ENCODE results near the gene LZTFL1.
A peak's percentile ranks its signal among the peaks of the same experiment; 100 is the strongest.

The LZTFL1 gene, protein sequence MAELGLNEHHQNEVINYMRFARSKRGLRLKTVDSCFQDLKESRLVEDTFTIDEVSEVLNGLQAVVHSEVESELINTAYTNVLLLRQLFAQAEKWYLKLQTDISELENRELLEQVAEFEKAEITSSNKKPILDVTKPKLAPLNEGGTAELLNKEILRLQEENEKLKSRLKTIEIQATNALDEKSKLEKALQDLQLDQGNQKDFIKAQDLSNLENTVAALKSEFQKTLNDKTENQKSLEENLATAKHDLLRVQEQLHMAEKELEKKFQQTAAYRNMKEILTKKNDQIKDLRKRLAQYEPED

GRCh38 chr3:45841757-45842491, at the start of gene LZTFL1:
Gene LZTFL1 (minus strand): TSS chr3:45842119. CDS start chr3:45841991, 128 bp downstream.
- Mint-ChIP-seq H3K36me3 (ENCODE audit: low read depth) (peaks cover under 1% of the 10 kb centered on the region), H3K4me1 (ENCODE audit: low read depth) (peaks cover 14% of the 10 kb centered on the region), H3K4me3 (peak within 1 kb of the TSS; percentile 88), H3K27me3 (peaks cover 4% of the 10 kb centered on the region), H3K27ac (peak within 1 kb of the TSS; percentile 74), H3K9me3 (no peaks in the 10 kb centered on the region)

DNA sequence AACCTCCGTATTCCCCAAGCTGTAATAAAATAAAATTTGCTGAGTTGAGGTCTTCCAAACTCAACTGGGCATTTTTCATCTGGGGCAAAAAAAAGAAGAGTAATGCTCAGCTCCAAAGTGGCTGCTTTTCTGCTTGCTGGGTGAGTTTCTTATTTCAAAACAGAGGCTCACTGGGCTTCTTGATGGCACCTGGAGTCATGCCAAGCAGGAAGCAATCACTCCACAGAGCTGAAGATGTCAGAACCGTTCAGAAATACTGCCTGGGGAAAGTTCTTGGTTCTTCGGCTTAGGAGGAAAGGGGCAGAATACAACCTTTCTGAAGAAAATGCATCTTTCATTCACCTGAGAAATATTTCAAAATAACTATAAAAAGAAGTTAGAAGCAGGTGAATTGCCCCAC, 48.5 kb upstream of the LZTFL1 start:
- Mint-ChIP-seq H3K27me3 (peaks cover 49% of the 10 kb centered on the region), H3K27ac (no peak overlapping the region), H3K4me3 (no peak overlapping the region), H3K9me3 (no peaks in the 10 kb centered on the region), H3K4me1 (ENCODE audit: low read depth) (peaks cover 50% of the 10 kb centered on the region), H3K36me3 (ENCODE audit: low read depth) (no peaks in the 10 kb centered on the region)

- no peak overlapping the region for H3K4me3 Mint-ChIP-seq
- peaks cover 56% of the 10 kb centered on the region for H3K4me1 Mint-ChIP-seq (ENCODE audit: low read depth)
- H3K27ac Mint-ChIP-seq, result no peak overlapping the region
- H3K27me3 Mint-ChIP-seq, result peaks cover 52% of the 10 kb centered on the region
- no peaks in the 10 kb centered on the region for H3K36me3 Mint-ChIP-seq (ENCODE audit: low read depth)
- no peaks in the 10 kb centered on the region for H3K9me3 Mint-ChIP-seq
Observed at GRCh38 chr3:45889337-45889736, 47.4 kb upstream of the LZTFL1 start.

DNA sequence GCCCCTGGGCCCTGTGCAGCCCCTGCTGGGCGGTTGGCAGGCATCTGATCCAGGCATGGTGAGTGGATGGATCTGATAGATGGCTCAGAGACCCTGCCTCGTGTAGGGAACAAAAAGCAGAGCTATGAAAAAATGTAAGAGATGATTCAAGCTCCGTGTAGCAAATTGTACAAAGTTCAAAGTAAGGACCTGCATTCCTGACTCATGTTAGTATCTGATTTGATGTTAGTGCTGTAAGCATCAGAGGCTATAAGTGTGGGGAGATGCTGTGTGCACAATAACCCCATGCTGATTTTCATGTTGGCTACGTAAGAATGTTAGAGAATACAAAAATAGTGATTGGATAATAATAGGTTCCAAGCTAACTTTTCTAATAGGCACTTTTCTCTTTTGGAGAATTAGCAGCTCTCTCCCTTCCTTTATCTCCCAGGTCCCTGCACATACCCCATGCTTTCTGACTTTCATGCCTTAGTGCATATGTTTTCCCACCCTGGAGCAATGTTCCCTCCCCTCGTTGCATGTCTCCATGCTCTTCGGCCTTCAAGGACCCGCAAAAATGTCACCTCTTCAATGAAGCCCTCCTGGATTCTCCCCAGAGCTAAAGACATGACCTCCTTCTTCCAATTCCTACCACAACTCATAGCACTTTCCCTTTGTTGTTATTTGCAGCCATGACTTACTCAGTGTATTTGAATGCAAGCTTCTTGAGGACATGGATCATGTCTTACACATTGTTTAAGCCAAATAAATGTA, 46.0 kb upstream of the LZTFL1 start:
- Mint-ChIP-seq H3K4me1 (ENCODE audit: low read depth) (peaks cover 42% of the 10 kb centered on the region), H3K36me3 (ENCODE audit: low read depth) (no peaks in the 10 kb centered on the region), H3K9me3 (no peaks in the 10 kb centered on the region), H3K27ac (no peak overlapping the region), H3K27me3 (peaks cover 54% of the 10 kb centered on the region), H3K4me3 (no peak overlapping the region)

DNA sequence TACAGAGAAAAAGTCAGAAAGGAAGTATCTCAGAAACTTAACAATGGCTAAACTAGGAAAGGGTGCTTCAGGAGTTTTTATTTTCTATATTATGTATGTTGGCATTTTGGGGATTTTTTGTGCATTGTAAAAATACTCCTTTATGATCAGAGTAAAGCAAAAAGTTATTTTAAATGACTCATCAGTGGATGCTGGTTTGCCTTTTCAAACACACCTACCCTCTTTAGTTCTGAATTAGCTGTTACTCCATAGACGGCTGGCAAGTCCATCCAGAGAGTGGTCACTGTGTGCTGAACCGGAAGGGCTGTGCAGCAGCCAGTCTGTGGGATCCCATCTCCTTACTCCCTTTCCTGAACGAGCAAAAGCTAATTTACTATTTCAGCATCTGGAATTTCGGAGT, 45.4 kb upstream of the LZTFL1 start:
- H3K27ac Mint-ChIP-seq, result no peak overlapping the region
- peaks cover 36% of the 10 kb centered on the region for H3K4me1 Mint-ChIP-seq (ENCODE audit: low read depth)
- no peaks in the 10 kb centered on the region for H3K36me3 Mint-ChIP-seq (ENCODE audit: low read depth)
- no peaks in the 10 kb centered on the region for H3K9me3 Mint-ChIP-seq
- no peak overlapping the region for H3K4me3 Mint-ChIP-seq
- peaks cover 53% of the 10 kb centered on the region for H3K27me3 Mint-ChIP-seq

GRCh38 chr3:45885979-45886705, 44.2 kb upstream of the LZTFL1 start, which contains the start of gene CCR9:
Gene CCR9 (plus strand): TSS chr3:45886543. CDS start chr3:45894934, 8,391 bp downstream.
- Mint-ChIP-seq H3K9me3 (no peaks in the 10 kb centered on the region), H3K4me1 (ENCODE audit: low read depth) (peaks cover 44% of the 10 kb centered on the region), H3K27me3 (peaks cover 47% of the 10 kb centered on the region), H3K4me3 (no peak within 1 kb of the TSS), H3K36me3 (ENCODE audit: low read depth) (no peaks in the 10 kb centered on the region), H3K27ac (no peak within 1 kb of the TSS)

GRCh38 chr3:45884368-45885201, 42.7 kb upstream of the LZTFL1 start:
- no peak overlapping the region for H3K27ac Mint-ChIP-seq
- H3K27me3 Mint-ChIP-seq, result peaks cover 40% of the 10 kb centered on the region
- peaks cover 42% of the 10 kb centered on the region for H3K4me1 Mint-ChIP-seq (ENCODE audit: low read depth)
- no peak overlapping the region for H3K4me3 Mint-ChIP-seq
- H3K36me3 Mint-ChIP-seq (ENCODE audit: low read depth), result no peaks in the 10 kb centered on the region
- H3K9me3 Mint-ChIP-seq, result no peaks in the 10 kb centered on the region

GRCh38 chr3:45881078-45882022, 39.4 kb upstream of the LZTFL1 start:
- H3K36me3 Mint-ChIP-seq (ENCODE audit: low read depth), result no peaks in the 10 kb centered on the region
- peak overlapping the region; percentile 37 for H3K27ac Mint-ChIP-seq
- peaks cover 34% of the 10 kb centered on the region for H3K4me1 Mint-ChIP-seq (ENCODE audit: low read depth)

GRCh38 chr3:45880725-45881077, 38.8 kb upstream of the LZTFL1 start:
- Mint-ChIP-seq H3K4me3 (no peak overlapping the region), H3K4me1 (ENCODE audit: low read depth) (peaks cover 30% of the 10 kb centered on the region), H3K9me3 (no peaks in the 10 kb centered on the region), H3K27me3 (peaks cover 47% of the 10 kb centered on the region), H3K36me3 (ENCODE audit: low read depth) (no peaks in the 10 kb centered on the region), H3K27ac (no peak overlapping the region)

More at GRCh38 chr3:45881078-45882022, 39.4 kb upstream of the LZTFL1 start:
- Mint-ChIP-seq H3K9me3 (no peaks in the 10 kb centered on the region), H3K4me3 (peak overlapping the region; percentile 11), H3K27me3 (peaks cover 48% of the 10 kb centered on the region)

DNA sequence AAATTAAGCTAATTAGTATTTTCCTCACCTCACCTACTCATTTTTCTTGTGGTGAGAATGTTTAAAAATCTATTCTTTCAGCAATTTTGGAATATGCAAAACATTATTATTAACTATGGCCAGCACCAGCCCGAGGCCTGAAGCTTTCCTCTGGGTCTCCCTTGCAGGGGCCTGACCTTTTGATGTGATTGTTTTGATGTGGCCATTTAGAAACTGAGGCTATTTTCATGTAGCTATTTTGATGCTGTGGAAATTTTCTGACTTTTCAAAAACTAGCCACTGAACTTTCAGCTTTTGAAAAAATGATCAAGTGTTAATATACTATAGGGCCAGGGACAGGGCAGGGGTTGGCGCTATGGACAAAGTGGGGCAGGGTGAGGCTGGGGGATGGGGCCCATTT, 36.2 kb upstream of the LZTFL1 start:
- peaks cover 6% of the 10 kb centered on the region for H3K9me3 Mint-ChIP-seq
- H3K36me3 Mint-ChIP-seq (ENCODE audit: low read depth), result no peaks in the 10 kb centered on the region
- H3K4me1 Mint-ChIP-seq (ENCODE audit: low read depth), result peaks cover 23% of the 10 kb centered on the region
- no peak overlapping the region for H3K27ac Mint-ChIP-seq
- peaks cover 47% of the 10 kb centered on the region for H3K27me3 Mint-ChIP-seq
- H3K4me3 Mint-ChIP-seq, result no peak overlapping the region

DNA sequence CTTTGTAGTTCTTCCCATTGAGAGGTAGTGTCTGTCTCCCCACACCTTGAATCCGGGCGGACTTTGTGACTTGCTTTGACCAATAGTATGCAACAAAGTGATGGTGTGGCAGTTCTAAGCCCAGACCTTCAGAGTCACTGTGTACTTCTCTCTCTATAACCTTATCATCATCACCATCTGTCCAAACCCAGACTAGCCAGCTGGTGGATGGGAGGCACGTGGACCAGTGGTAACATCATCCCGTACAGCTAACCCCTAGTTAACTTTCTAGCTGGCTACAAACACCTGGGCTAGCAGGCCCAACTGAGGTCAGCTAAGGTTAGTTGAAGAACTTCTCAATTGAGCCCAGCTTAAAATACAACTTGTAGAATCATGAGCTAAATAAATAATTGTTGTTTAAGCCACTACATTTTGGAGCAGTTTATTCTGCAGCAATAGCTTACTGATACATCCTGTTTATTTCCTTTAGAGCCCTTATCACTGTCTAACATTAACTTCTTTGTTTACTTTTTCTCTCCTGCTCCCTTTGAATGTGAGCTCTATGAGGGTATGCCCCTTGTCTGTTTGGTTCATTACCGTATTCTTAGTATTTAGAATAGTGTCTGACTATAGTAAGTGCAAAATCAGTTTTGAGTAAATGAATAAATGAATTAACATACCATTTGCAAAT, 32.9 kb upstream of the LZTFL1 start:
- Mint-ChIP-seq H3K27ac (no peak overlapping the region), H3K9me3 (peaks cover 6% of the 10 kb centered on the region), H3K4me3 (no peak overlapping the region), H3K36me3 (ENCODE audit: low read depth) (no peaks in the 10 kb centered on the region), H3K27me3 (peaks cover 62% of the 10 kb centered on the region), H3K4me1 (ENCODE audit: low read depth) (peaks cover 30% of the 10 kb centered on the region)

- no peaks in the 10 kb centered on the region for H3K36me3 Mint-ChIP-seq (ENCODE audit: low read depth)
- H3K4me3 Mint-ChIP-seq, result no peak overlapping the region
- peaks cover 65% of the 10 kb centered on the region for H3K27me3 Mint-ChIP-seq
- no peak overlapping the region for H3K27ac Mint-ChIP-seq
- H3K9me3 Mint-ChIP-seq, result peaks cover 6% of the 10 kb centered on the region
- peaks cover 37% of the 10 kb centered on the region for H3K4me1 Mint-ChIP-seq (ENCODE audit: low read depth)
Observed at GRCh38 chr3:45873638-45874037, 31.7 kb upstream of the LZTFL1 start.

GRCh38 chr3:45873036-45873435, 31.1 kb upstream of the LZTFL1 start:
- Mint-ChIP-seq H3K9me3 (peaks cover 6% of the 10 kb centered on the region), H3K4me3 (no peak overlapping the region), H3K27ac (no peak overlapping the region), H3K27me3 (peaks cover 63% of the 10 kb centered on the region), H3K4me1 (ENCODE audit: low read depth) (peaks cover 38% of the 10 kb centered on the region), H3K36me3 (ENCODE audit: low read depth) (no peaks in the 10 kb centered on the region)

Data from stimulated activated naive CD8-positive, alpha-beta T cell treated with anti-CD3 and anti-CD28 coated beads, Interleukin-15, Interleukin-2, amounts not matched to agents 100 ng/mL and 50 ng/mL, for 24 hours (primary cell).